Natural killer cell (primary cell): Measurements from ENCODE around the gene GAMT. TPM values are rescaled to one million over a fixed set of nuclear protein-coding genes. Genes with fewer than 3 reads are reported as not detected.

Experiments
- total RNA-seq, 4 donors: library from RNA; stranded (reverse); fragments of 120-200 nt in 1 of 4; gene quantifications; one replicate each; pipeline versions ENCODE4 v1.2.3 to v1.2.4, GENCODE V29; 2013 to 2022

GAMT gene
- total RNA-seq, 3 donors from 2014 or later (not counting 1 experiment from before 2014, with no cell fraction given), result 5.1 to 7.5 (median 7.1) TPM

Other genes with a start within 250 kb of the GAMT start
- gene SBNO2, start 227.3 kb downstream of the GAMT start, total RNA-seq, result 100 to 1,000 TPM in 1 of 3 donors, 10 to 100 TPM in 2; 92.0 to 106 (median 94.3) TPM
- gene STK11, start 195.8 kb downstream of the GAMT start, total RNA-seq, result 10 to 100 TPM; 51.5 to 61.1 (median 54.0) TPM
- gene CBARP, start 163.5 kb downstream of the GAMT start, total RNA-seq, result under 1 TPM in 2 of 3 donors, not detected in 1; 0.14 to 0.41 TPM
- gene ATP5F1D, start 159.8 kb downstream of the GAMT start, total RNA-seq, result 100 to 1,000 TPM in 2 of 3 donors, 10 to 100 TPM in 1; 88.6 to 119 (median 104) TPM
- gene MIDN, start 153.0 kb downstream of the GAMT start, total RNA-seq, result 100 to 1,000 TPM; 296 to 367 (median 314) TPM
- gene CIRBP, start 132.2 kb downstream of the GAMT start, total RNA-seq, result 100 to 1,000 TPM; 410 to 454 (median 440) TPM
- 10 to 100 TPM; 26.6 to 33.4 (median 27.1) TPM for gene FAM174C, start 126.0 kb downstream of the GAMT start, total RNA-seq
- not detected for gene EFNA2, start 115.7 kb downstream of the GAMT start, total RNA-seq
- 10 to 100 TPM; 60.8 to 67.9 (median 66.6) TPM for gene NDUFS7, start 17.6 kb downstream of the GAMT start, total RNA-seq
- gene DAZAP1, start 6.0 kb upstream of the GAMT start, total RNA-seq, result 100 to 1,000 TPM; 166 to 207 (median 170) TPM
- 100 to 1,000 TPM; 731 to 872 (median 837) TPM for gene RPS15, start 36.9 kb upstream of the GAMT start, total RNA-seq
- under 1 TPM; 0.14 to 0.58 (median 0.27) TPM for gene APC2, start 48.6 kb upstream of the GAMT start, total RNA-seq
- 10 to 100 TPM; 30.2 to 42.2 (median 34.3) TPM for gene C19orf25, start 77.7 kb upstream of the GAMT start, total RNA-seq
- gene PCSK4, start 88.8 kb upstream of the GAMT start, total RNA-seq, result 1 to 10 TPM; 4.1 to 6.0 (median 5.3) TPM
- 1 to 10 TPM; 3.9 to 5.0 (median 4.3) TPM for gene REEP6, start 89.6 kb upstream of the GAMT start, total RNA-seq
- 1 to 10 TPM in 2 of 3 donors, under 1 TPM in 1; 0.70 to 2.5 (median 1.0) TPM for gene ADAMTSL5, start 111.5 kb upstream of the GAMT start, total RNA-seq
- not detected for gene PLK5, start 122.5 kb upstream of the GAMT start, total RNA-seq
- 1 to 10 TPM; 4.2 to 6.9 (median 4.4) TPM for gene MEX3D, start 166.8 kb upstream of the GAMT start, total RNA-seq
- 10 to 100 TPM; 55.9 to 66.7 (median 59.0) TPM for gene MBD3, start 191.3 kb upstream of the GAMT start, total RNA-seq
- gene UQCR11, start 203.9 kb upstream of the GAMT start, total RNA-seq, result 100 to 1,000 TPM in 1 of 3 donors, 10 to 100 TPM in 2; 91.2 to 142 (median 99.1) TPM